Lower leg skin (tissue), 4 donors: Measurements from ENCODE around the gene ACKR1. TPM values are rescaled to one million over a fixed set of nuclear protein-coding genes. Genes with fewer than 3 reads are reported as not detected.

Source experiments
- DNase-seq, 2 donors: peaks; one replicate each; pipeline ENCODE4 v3.0.0-alpha.2; 2019; ENCODE audit warnings: low spot score in 2 of 2
- H3K4me3 ChIP-seq: fragments of 200-600 bp; sonication (generic); 2 replicates; pipeline ENCODE4 v1.5.1; 2017; ENCODE audit warnings: mild to moderate bottlenecking, low read depth; ENCODE audit not compliant: poor library complexity, severe bottlenecking
- CTCF ChIP-seq, 3 donors: fragments of 450-650 bp; IDR thresholded peaks; one replicate each; pipeline ENCODE4 v1.5.1; 2016; ENCODE audit warnings: antibody characterized with exemption in 3 of 3, mild to moderate bottlenecking in 3 of 3, moderate library complexity in 2 of 3
- POLR2A ChIP-seq, 2 donors: fragments of 450-650 bp; IDR thresholded peaks; one replicate each; pipeline ENCODE4 v1.6.1; 2016 to 2017; ENCODE audit warnings: antibody characterized with exemption in 2 of 2, mild to moderate bottlenecking in 1 of 2, moderate library complexity in 1 of 2
- WGBS, 2 donors: methylation state at CpG; one replicate each; pipeline ENCODE4 v1.1.5; 2018; 5-methylcytosine and 5-hydroxymethylcytosine counted together
- intact Hi-C: fragments of 100-400 bp; cut with DNase I; formaldehyde crosslinking; loops from one replicate; pipeline ENCODE4 v1.15.0; 2023; ENCODE audit warnings: low total_unique reads
- total RNA-seq, 4 donors: library from RNA; depleted of rRNA; stranded (reverse); fragments of >200 nt; gene quantifications; one replicate each; pipeline ENCODE4 v1.1.0, GENCODE V29; 2016

ACKR1 gene
- total RNA-seq, 4 donors from 2014 or later, result 17.4 to 104 (median 46.9) TPM

GRCh38 chr1:159212596-159212995 lies 7.9 kb downstream of the ACKR1 start:
- DNase-seq, result no peak
- intact Hi-C loops, result no loop called here
- H3K4me3 ChIP-seq, result no peak overlapping the region
- 68 to 76% methylated on average over 4 of the region's 4 CpGs for WGBS, 2 donors
- TF ChIP-seq POLR2A (IDR thresholded peaks at IDR 0.05) (no peak), CTCF (IDR thresholded peaks at IDR 0.05) (no peak)

- WGBS, 2 donors, result 6 to 9% methylated on average over 5 of the region's 5 CpGs
- TF ChIP-seq POLR2A (IDR thresholded peaks at IDR 0.05), result no peak
- DNase-seq, result no peak
- no peak overlapping the region for H3K4me3 ChIP-seq
- intact Hi-C loops, result no loop called here
Measured at GRCh38 chr1:159214149-159214760, 9.6 kb downstream of the ACKR1 start.

GRCh38 chr1:159218649-159219636 lies 14.3 kb downstream of the ACKR1 start:
- 66 to 73% methylated on average over 14 of the region's 14 CpGs for WGBS, 2 donors
- intact Hi-C loops, result no loop called here
- TF ChIP-seq POLR2A (IDR thresholded peaks at IDR 0.05), result no peak
- no peak for TF ChIP-seq CTCF (IDR thresholded peaks at IDR 0.05)
- no peak for DNase-seq
- no peak overlapping the region for H3K4me3 ChIP-seq

GRCh38 chr1:159222075-159222865 lies 17.6 kb downstream of the ACKR1 start:
- no peak overlapping the region for H3K4me3 ChIP-seq
- WGBS, 2 donors, result 80 to 81% methylated on average over 5 of the region's 5 CpGs
- TF ChIP-seq POLR2A (IDR thresholded peaks at IDR 0.05), result no peak
- TF ChIP-seq CTCF (IDR thresholded peaks at IDR 0.05), result no peak
- no peak for DNase-seq
- intact Hi-C loops, result no loop called here

GRCh38 chr1:159223004-159223403 lies 18.3 kb downstream of the ACKR1 start:
- WGBS, 2 donors, result 54 to 58% methylated on average over 2 of the region's 2 CpGs
- TF ChIP-seq CTCF (IDR thresholded peaks at IDR 0.05) (no peak), POLR2A (IDR thresholded peaks at IDR 0.05) (no peak)

GRCh38 chr1:159228554-159228953 lies 23.9 kb downstream of the ACKR1 start:
- no peak for DNase-seq
- TF ChIP-seq POLR2A (IDR thresholded peaks at IDR 0.05) (no peak), CTCF (IDR thresholded peaks at IDR 0.05) (no peak)
- no peak overlapping the region for H3K4me3 ChIP-seq
- 53 to 55% methylated on average over 2 of the region's 2 CpGs for WGBS, 2 donors
- intact Hi-C loops, result no loop called here

More at GRCh38 chr1:159223004-159223403, 18.3 kb downstream of the ACKR1 start:
- no peak overlapping the region for H3K4me3 ChIP-seq
- intact Hi-C loops, result no loop called here
- no peak for DNase-seq
